SU-DHL-6 (cell line): ENCODE results near the gene UBR4.

Source experiments
- CTCF ChIP-seq: fragments of 200-600 bp; sonication (generic); IDR thresholded peaks from one replicate; pipeline ENCODE4 v1.5.1; 2017; ENCODE audit warnings: antibody characterized with exemption, mild to moderate bottlenecking, low read length, moderate library complexity; ENCODE audit not compliant: insufficient read depth, poor library complexity, severe bottlenecking
- EZH2phosphoT487 ChIP-seq: fragments of 200-600 bp; sonication (generic), shearing (Covaris generic); conservative IDR thresholded peaks from 2 replicates; pipeline ENCODE4 v1.6.1; 2018; ENCODE audit warnings: mild to moderate bottlenecking, antibody characterized with exemption, low read length, moderate library complexity, mixed read lengths

GRCh38 chr1:19068639-19069276, 141.3 kb downstream of the UBR4 start:
- TF ChIP-seq CTCF (no peak), EZH2phosphoT487 (no peak)
